ENCODE results near the gene F2.

F2 gene

DNA sequence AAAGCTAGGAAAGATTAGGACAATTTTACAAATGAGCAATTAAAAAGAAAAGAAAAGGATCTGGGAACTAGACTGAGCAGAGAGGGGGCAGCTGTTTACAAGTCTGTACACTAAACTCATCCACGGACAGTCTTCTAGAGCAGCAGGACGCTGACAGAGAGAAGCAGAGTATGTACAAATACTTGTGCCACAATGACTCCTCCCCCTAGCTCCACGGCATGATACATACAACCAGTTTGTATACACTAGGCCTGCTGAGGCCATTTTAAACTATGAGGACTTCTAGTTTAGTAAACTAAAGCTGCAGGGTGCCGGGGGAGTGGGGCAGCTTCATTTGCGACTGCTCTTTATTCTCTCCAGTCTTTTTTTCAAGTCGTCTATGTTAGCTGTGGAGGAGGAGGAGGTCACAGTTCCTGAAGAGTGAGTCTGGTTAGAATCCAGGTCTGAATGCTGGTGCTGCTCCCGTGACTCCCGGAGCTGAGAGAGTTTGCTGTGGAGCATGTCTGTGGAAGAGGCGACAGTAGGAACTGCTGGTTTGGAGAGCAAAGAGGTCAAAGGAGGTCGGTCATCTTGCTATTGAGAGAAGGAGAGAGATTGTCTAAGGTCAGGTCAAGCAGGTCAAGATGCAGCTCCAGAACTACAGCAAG lies 24.8 kb downstream of the F2 start:
- DNase-seq, result no peak

DNA sequence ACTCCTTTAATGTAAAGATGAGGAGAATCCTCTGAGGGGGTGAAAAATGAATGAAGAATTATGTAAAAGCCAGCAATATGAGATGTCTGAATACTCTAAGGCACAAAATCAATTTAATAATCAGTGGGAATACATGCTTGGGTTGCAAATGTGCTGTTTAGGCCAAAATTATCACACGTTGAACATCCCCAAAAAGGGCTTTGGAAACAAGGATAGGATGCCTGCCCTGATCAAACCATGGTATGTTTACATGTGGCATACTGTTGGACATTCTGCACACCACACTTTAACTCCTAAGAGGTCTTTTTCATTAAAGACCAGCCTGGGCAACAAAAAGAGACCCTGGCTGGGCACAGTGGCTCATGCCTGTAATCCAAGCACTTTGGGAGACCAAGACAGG lies 26.3 kb downstream of the F2 start:
- no peak for DNase-seq

GRCh38 chr11:46745995-46746394 lies 27.0 kb downstream of the F2 start:
- no peak for DNase-seq

GRCh38 chr11:46747150-46747549 lies 28.1 kb downstream of the F2 start:
- no peak for DNase-seq

- DNase-seq, result no peak
These were observed 36.9 kb downstream of the F2 start for GRCh38 chr11:46755962-46756361.

- no peak for DNase-seq
These were observed 40.2 kb downstream of the F2 start for GRCh38 chr11:46759196-46759595.

DNA sequence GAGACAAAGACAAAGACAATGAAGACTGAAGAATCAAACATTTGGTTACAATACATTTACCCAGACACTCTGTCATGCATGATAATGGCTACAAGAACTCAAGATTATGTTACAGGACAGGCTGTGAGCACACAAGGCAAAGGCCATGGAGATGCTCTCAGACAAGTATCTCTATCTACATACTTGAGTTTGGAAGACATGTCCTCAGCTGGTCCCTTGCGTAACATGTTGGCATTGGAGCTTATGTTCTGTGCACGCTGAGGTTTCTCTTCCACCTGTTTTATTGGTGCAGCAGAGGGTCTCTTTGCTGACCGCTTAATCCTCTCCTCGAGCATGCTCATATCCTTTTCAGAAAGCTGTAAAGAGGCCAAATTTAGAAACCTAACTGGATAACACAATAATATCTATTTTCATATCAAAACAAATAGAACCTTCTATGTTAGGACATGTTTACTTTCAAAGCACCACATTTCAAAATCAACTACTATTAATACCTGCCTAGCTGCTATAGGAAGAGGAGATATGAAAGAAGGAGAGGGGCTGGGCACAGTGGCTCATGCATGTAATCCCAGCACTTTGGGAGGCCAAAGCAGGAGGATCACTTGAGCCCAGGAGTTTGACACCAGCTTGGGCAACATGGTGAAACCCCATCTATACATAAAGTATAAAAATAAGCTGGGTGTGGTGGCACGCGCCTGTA lies 41.6 kb downstream of the F2 start:
- no peak for DNase-seq

- no peak for DNase-seq
These were observed 42.8 kb downstream of the F2 start for GRCh38 chr11:46761807-46762206.

GRCh38 chr11:46762248-46762647 lies 43.2 kb downstream of the F2 start:
- DNase-seq, result no peak

DNA sequence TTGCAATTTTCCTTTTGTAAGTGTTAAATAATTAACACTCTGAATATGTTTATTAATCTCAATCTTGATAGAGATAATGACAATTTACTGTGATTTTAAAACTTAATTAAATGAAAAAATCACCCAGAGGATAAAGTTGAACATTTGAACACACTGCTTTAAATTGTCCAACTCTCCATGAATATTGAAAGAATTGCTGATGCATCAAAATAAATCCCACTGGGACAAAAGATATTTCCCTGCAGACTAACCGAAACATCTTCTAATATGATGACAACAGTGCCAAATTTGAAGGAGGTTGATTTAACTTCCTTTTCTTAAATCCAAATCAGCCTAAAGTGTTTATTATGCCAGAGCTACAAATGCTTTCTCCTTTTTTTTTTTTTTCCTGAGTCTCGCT lies 47.6 kb downstream of the F2 start:
- no peak for DNase-seq

DNA sequence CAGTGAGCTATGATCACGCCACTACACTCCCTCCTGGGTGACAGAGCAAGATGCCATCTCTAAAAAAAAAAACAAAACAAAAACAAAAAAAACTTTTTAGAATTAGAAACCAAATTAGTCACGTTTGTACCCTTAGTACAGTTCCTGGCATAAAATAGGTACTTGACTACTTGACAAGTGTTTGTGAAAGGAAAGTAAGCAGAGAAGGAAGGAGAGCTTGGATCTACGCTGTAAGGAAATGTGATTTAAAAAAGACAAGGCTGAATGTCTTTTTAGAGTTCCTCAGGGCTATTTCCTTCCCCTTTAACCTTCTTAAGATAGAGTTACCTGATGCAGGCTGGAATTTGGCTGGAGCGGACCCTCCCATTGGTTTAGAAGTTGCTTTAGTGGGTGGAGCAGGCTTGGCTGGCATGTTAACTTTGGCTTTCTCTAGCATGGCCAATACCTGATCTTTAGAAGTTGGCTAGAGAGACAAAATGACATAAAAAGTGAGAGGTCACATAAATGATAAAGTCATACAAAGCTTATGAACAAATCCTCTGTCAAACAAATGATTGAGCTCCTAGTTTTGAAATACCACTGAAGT lies 50.7 kb downstream of the F2 start:
- no peak for DNase-seq

DNA sequence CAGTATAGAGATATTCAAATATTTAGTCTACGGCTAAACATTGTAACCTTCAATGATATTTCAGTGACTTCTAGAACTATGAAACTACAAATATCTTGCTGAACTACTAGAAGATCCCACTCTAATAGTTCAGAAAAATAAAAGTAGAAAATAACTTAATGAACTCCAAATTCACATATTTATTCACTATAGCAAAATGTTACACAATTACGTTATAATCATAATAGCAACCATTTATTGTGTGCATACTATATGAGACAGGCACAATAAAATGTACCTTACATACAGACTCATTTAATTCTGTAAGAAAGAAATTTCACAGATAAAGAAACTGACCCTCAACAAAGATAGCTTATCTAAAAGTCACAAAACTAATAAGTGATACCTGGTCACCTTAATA lies 57.9 kb downstream of the F2 start:
- no peak for DNase-seq

- DNase-seq, result no peak
These were observed 59.4 kb downstream of the F2 start for GRCh38 chr11:46778416-46778815.
